Fibroblast of villous mesenchyme (primary cell): ENCODE results near the gene ATP7A. TPM values are rescaled to one million over a fixed set of nuclear protein-coding genes. Genes with fewer than 3 reads are reported as not detected.

Experiments used
- DNase-seq: peaks from one replicate; pipeline ENCODE4 v3.0.0-alpha.2; 2010; ENCODE audit warnings: low read depth
- H3K4me3 ChIP-seq: 2 replicates; pipeline ENCODE4 v1.5.1; 2011; ENCODE audit warnings: low read depth, mild to moderate bottlenecking, low read length
- total RNA-seq: library from RNA; depleted of rRNA; stranded (reverse); fragments of >200 nt; gene quantifications from 2 replicates; pipeline ENCODE4 v1.2.3, GENCODE V29; 2012
- TF ChIP-seq, protein P1 (sequence below): IDR thresholded peaks from 2 replicates; pipeline ENCODE4 v1.5.1; 2012; ENCODE audit warnings: low read depth, mild to moderate bottlenecking, low read length; ENCODE audit not compliant: insufficient read depth

The ATP7A gene
- total RNA-seq, 1 donor = 12.1 TPM

DNA sequence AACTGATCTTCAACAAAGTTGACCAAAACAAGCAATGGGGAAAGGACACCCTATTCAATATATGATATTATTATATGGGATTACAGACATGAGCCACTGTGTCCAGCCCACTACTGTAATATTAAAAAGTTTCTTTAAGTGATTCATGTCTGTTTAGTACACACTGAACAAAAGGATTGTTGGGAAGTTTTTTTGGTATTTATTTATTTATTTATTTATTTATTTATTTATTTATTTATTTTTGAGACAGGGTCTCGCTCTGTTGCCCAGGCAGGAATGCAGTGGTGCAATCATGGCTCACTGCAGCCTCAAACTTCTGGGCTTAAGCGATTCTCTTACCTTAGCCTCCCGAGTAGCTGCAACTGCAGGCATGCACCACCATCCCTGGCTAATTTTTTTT, 117.3 kb downstream of the ATP7A start:
- no peak for DNase-seq
- TF ChIP-seq, protein P1, sequence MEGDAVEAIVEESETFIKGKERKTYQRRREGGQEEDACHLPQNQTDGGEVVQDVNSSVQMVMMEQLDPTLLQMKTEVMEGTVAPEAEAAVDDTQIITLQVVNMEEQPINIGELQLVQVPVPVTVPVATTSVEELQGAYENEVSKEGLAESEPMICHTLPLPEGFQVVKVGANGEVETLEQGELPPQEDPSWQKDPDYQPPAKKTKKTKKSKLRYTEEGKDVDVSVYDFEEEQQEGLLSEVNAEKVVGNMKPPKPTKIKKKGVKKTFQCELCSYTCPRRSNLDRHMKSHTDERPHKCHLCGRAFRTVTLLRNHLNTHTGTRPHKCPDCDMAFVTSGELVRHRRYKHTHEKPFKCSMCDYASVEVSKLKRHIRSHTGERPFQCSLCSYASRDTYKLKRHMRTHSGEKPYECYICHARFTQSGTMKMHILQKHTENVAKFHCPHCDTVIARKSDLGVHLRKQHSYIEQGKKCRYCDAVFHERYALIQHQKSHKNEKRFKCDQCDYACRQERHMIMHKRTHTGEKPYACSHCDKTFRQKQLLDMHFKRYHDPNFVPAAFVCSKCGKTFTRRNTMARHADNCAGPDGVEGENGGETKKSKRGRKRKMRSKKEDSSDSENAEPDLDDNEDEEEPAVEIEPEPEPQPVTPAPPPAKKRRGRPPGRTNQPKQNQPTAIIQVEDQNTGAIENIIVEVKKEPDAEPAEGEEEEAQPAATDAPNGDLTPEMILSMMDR = no peak
- no peak overlapping the region for H3K4me3 ChIP-seq

DNA sequence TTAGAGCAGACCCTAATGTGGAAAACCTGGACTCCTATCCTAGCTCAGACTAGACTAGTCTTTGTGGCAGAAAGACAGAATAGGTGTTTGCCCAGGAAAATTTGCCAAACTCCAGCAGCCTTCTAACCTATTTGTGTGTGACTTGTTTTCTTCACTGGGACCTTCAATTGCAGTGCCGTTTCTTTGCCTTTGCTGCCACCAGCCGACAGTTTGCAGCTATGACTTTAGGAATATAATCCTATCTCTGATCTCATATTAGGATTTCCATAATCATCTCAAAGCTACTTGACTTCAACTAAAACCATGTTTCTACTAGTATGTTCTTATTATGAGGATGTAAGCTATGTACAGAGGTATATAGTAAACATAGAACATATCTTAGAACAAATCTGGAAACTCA, 119.2 kb downstream of the ATP7A start:
- DNase-seq = peak; percentile 30
- TF ChIP-seq, protein P1 = peak; percentile 50
- no peak overlapping the region for H3K4me3 ChIP-seq

DNA sequence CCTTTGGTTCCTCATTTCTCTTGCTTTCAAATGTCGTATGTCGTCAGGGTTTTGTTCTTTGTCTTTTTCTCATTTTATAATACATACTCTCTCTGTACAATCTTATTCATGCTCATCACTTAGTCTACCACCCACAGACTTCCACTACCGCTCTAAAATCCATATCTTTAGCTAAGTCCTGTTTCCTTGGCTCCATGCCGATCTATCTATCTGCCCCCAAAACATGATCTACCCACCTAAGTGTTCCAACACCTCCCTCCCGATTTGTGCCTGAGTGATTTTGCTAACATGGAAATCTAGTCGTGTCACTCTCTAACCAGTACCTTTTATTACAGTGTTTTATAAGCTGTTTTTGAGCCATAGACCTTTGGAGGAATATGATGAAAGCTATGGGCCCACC, 124.6 kb downstream of the ATP7A start:
- TF ChIP-seq, protein P1 = no peak
- DNase-seq = no peak
- no peak overlapping the region for H3K4me3 ChIP-seq

DNA sequence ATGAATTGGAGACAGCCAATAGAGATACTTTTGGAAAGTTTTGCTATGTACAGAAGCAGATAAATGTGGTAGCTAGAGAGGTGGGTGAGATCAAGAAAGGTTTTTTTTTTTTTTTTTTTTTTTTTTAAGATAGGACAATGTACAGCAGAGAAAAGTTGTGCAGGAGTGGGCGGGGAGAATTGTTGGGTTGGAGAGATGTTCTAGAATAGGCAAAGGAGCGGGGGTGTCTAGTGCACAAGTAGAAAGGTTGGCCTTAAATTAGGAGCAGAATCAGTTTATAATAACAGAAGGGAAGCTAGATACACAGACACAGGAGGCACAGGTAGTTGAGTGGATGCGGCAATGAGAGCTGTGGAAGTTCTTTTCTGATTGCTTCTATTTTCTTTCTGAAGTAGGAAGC, 127.4 kb downstream of the ATP7A start:
- TF ChIP-seq, protein P1 = no peak
- no peak overlapping the region for H3K4me3 ChIP-seq
- DNase-seq = no peak

DNA sequence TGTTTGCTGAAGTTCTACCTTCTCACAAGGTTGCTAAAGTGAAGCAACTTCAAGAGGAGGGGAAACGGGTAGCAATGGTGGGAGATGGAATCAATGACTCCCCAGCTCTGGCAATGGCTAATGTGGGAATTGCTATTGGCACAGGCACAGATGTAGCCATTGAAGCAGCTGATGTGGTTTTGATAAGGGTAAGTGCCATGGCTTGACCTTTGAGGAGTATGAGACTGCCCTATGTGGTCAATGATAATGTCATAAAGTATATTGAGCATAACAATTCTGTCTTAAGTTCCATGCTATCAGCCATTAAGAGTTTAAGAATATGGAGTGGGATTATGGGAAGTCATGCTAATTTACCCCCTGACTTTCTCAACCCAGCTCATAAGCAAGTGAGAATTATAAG, 132.1 kb downstream of the ATP7A start:
- TF ChIP-seq, protein P1 = no peak
- no peak for DNase-seq
- H3K4me3 ChIP-seq = no peak overlapping the region

DNA sequence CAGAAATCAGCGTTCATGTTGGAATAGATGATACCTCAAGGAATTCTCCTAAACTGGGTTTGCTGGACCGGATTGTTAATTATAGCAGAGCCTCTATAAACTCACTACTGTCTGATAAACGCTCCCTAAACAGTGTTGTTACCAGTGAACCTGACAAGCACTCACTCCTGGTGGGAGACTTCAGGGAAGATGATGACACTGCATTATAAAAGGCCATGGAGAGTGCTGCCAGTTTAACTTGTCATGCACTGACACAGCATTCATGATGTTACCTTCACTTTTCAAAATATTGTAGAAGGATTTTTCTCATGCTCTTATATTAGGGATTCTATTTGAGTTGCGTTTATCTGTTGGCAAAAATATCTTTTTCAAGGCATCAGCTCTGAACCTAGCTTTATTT, 135.9 kb downstream of the ATP7A start:
- TF ChIP-seq, protein P1 = no peak
- DNase-seq = no peak
- no peak overlapping the region for H3K4me3 ChIP-seq

DNA sequence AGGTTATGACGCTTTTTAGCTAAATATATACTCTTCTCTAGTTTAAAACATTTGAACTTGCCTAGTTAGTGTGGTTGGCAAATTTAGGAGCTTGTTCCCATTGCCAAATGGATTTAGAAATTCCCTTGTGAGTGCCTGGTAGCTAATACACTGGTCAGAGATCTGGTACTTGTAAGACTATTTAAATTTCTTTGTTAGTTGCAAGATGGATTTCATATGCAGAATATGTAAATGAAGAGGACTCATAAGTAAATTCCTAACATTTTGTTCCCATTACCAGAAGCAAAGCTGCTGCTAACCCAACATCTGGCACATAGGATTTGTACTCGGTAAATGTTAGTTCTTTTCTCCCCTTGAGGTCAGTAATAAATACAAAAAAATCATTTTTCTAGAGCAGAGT, 137.6 kb downstream of the ATP7A start:
- TF ChIP-seq, protein P1 = no peak
- H3K4me3 ChIP-seq = no peak overlapping the region
- no peak for DNase-seq
